ENCODE measurements around the gene TFCP2L1. TPM values are rescaled to one million over a fixed set of nuclear protein-coding genes. Genes with fewer than 3 reads are reported as not detected.
"Not testable (repeated sequence)": the region's sequence is repeated elsewhere in the genome, so short reads cannot be mapped to it uniquely, and the experiment has no call there.

TFCP2L1 gene
- total RNA-seq, 1 donor from 2014 or later: 0.05 TPM

- H4K20me1 ChIP-seq (ENCODE audit: insufficient read depth, low read length); DNase-seq (ENCODE audit: low read depth); FAIRE-seq; H3K36me3 Mint-ChIP-seq (ENCODE audit: low read depth, unreplicated experiment); H3K79me2 ChIP-seq (ENCODE audit: insufficient read depth, low read length); H3K9ac ChIP-seq (ENCODE audit: low read length); H3K36me3 ChIP-seq (ENCODE audit: insufficient read depth, low read length); H3K4me3 Mint-ChIP-seq (ENCODE audit: unreplicated experiment); H3K4me3 ChIP-seq (ENCODE audit: insufficient read depth, low read depth, low read length); H3K27ac Mint-ChIP-seq (ENCODE audit: unreplicated experiment); H3K9me3 ChIP-seq (ENCODE audit: insufficient read depth, low read depth, low read length); H3K27ac ChIP-seq (ENCODE audit: low read depth, low read length); H3K4me1 ChIP-seq (ENCODE audit: insufficient read depth, low read length); H3K4me2 ChIP-seq (ENCODE audit: low read length); H3K9me3 Mint-ChIP-seq (ENCODE audit: unreplicated experiment); H3K27me3 ChIP-seq (ENCODE audit: insufficient read depth, low read length); H3K4me1 Mint-ChIP-seq (ENCODE audit: low read depth, unreplicated experiment); H2AFZ ChIP-seq (ENCODE audit: low read depth, low read length): not testable (repeated sequence)
- peaks cover 26% of the 10 kb centered on the region for H3K27me3 Mint-ChIP-seq (ENCODE audit: low read depth, unreplicated experiment)
These were observed 59.3 kb downstream of the TFCP2L1 start for GRCh38 chr2:121225681-121226080.

GRCh38 chr2:121220995-121221394, 64.0 kb downstream of the TFCP2L1 start:
- Mint-ChIP-seq H3K36me3 (ENCODE audit: low read depth, unreplicated experiment) (no peaks in the 10 kb centered on the region), H3K27ac (ENCODE audit: unreplicated experiment) (no peak overlapping the region), H3K4me3 (ENCODE audit: unreplicated experiment) (no peak overlapping the region), H3K27me3 (ENCODE audit: low read depth, unreplicated experiment) (peaks cover 32% of the 10 kb centered on the region), H3K4me1 (ENCODE audit: low read depth, unreplicated experiment) (peaks cover 3% of the 10 kb centered on the region), H3K9me3 (ENCODE audit: unreplicated experiment) (peaks cover 5% of the 10 kb centered on the region)
- H3K9me3 ChIP-seq (ENCODE audit: insufficient read depth, low read depth, low read length): no peaks in the 10 kb centered on the region
- no peaks in the 10 kb centered on the region for H3K79me2 ChIP-seq (ENCODE audit: insufficient read depth, low read length)
- H3K36me3 ChIP-seq (ENCODE audit: insufficient read depth, low read length): no peaks in the 10 kb centered on the region
- no peak overlapping the region for H3K9ac ChIP-seq (ENCODE audit: low read length)
- no peak overlapping the region for H3K27ac ChIP-seq (ENCODE audit: low read depth, low read length)
- no peaks in the 10 kb centered on the region for H3K4me1 ChIP-seq (ENCODE audit: insufficient read depth, low read length)
- TF ChIP-seq CTCF (IDR thresholded peaks at IDR 0.05; ENCODE audit: insufficient read depth, low read depth, low read length) (no peak), EZH2 (IDR thresholded peaks at IDR 0.05; ENCODE audit: insufficient read depth, low read length) (no peak)
- no peak overlapping the region for H2AFZ ChIP-seq (ENCODE audit: low read depth, low read length)
- no peak overlapping the region for H3K4me2 ChIP-seq (ENCODE audit: low read length)
- H3K27me3 ChIP-seq (ENCODE audit: insufficient read depth, low read length): no peaks in the 10 kb centered on the region
- H4K20me1 ChIP-seq (ENCODE audit: insufficient read depth, low read length): no peaks in the 10 kb centered on the region
- FAIRE-seq (no peak), DNase-seq (ENCODE audit: low read depth) (no peak)
- no peak overlapping the region for H3K4me3 ChIP-seq (ENCODE audit: insufficient read depth, low read depth, low read length)

- Mint-ChIP-seq H3K4me1 (ENCODE audit: low read depth, unreplicated experiment) (peaks cover 3% of the 10 kb centered on the region), H3K9me3 (ENCODE audit: unreplicated experiment) (peaks cover 5% of the 10 kb centered on the region), H3K27me3 (ENCODE audit: low read depth, unreplicated experiment) (peaks cover 35% of the 10 kb centered on the region), H3K4me3 (ENCODE audit: unreplicated experiment) (no peak overlapping the region), H3K36me3 (ENCODE audit: low read depth, unreplicated experiment) (no peaks in the 10 kb centered on the region), H3K27ac (ENCODE audit: unreplicated experiment) (no peak overlapping the region)
- Histone ChIP-seq H3K79me2 (ENCODE audit: insufficient read depth, low read length) (no peaks in the 10 kb centered on the region), H3K9ac (ENCODE audit: low read length) (no peak overlapping the region), H3K4me1 (ENCODE audit: insufficient read depth, low read length) (no peaks in the 10 kb centered on the region), H3K36me3 (ENCODE audit: insufficient read depth, low read length) (no peaks in the 10 kb centered on the region), H3K9me3 (ENCODE audit: insufficient read depth, low read depth, low read length) (no peaks in the 10 kb centered on the region), H3K4me3 (ENCODE audit: insufficient read depth, low read depth, low read length) (no peak overlapping the region), H3K27me3 (ENCODE audit: insufficient read depth, low read length) (no peaks in the 10 kb centered on the region), H4K20me1 (ENCODE audit: insufficient read depth, low read length) (no peaks in the 10 kb centered on the region), H2AFZ (ENCODE audit: low read depth, low read length) (no peak overlapping the region), H3K4me2 (ENCODE audit: low read length) (no peak overlapping the region), H3K27ac (ENCODE audit: low read depth, low read length) (no peak overlapping the region)
- TF ChIP-seq CTCF (IDR thresholded peaks at IDR 0.05; ENCODE audit: insufficient read depth, low read depth, low read length) (no peak), EZH2 (IDR thresholded peaks at IDR 0.05; ENCODE audit: insufficient read depth, low read length) (no peak)
- no peak for FAIRE-seq
- no peak for DNase-seq (ENCODE audit: low read depth)
These were observed 65.1 kb downstream of the TFCP2L1 start for GRCh38 chr2:121219866-121220265.
